ENCODE data around the gene C3orf22. TPM values are rescaled to one million over a fixed set of nuclear protein-coding genes. Genes with fewer than 3 reads are reported as not detected.
A peak's percentile ranks its signal among the peaks of the same experiment; 100 is the strongest.

The C3orf22 gene
- total and polyA plus RNA-seq, 2 donors (not counting 1 experiment from before 2014, with no cell fraction given), result not detected

GRCh38 chr3:126540951-126541627 is 17.6 kb downstream of the C3orf22 start:
- DNase-seq (ENCODE audit: low read depth in 2 of 2), result no peak

GRCh38 chr3:126540342-126540849 is 18.3 kb downstream of the C3orf22 start:
- peak overlapping the region; percentile 20 for H3K9ac ChIP-seq (ENCODE audit: insufficient read depth, low read length)
- peak overlapping the region; percentile 37 for H3K27ac ChIP-seq (ENCODE audit: insufficient read depth, low read length)
- H3K4me2 ChIP-seq (ENCODE audit: extremely low read depth, insufficient read depth, low read length), result peak overlapping the region; percentile 56
- no peak overlapping the region for H3K4me3 ChIP-seq (replicated peaks in 1 of 4; ENCODE audit: control extremely low read depth in 1 of 4, insufficient read depth in 1 of 4, low read depth in 3 of 4, low read length in 4 of 4)
- peaks cover 14% of the 10 kb centered on the region for H3K27me3 ChIP-seq (ENCODE audit: control insufficient read depth, insufficient read depth, low read length)
- H4K20me1 ChIP-seq (ENCODE audit: control insufficient read depth, extremely low read depth, insufficient read depth, low read length), result no peaks in the 10 kb centered on the region
- DNase-seq (ENCODE audit: low read depth in 2 of 2), result peak; percentile 89 to 90
- no peak overlapping the region for H2AFZ ChIP-seq (ENCODE audit: low read length)
- no peaks in the 10 kb centered on the region for H3K79me2 ChIP-seq (ENCODE audit: control insufficient read depth, insufficient read depth, low read length)
- no peaks in the 10 kb centered on the region for H3K9me3 ChIP-seq (ENCODE audit: control insufficient read depth, insufficient read depth, low read depth, low read length)
- no peak for TF ChIP-seq EZH2 (IDR thresholded peaks at IDR 0.05; ENCODE audit: low read length, missing control alignments)
- TF ChIP-seq CTCF (conservative IDR thresholded peaks at IDR 0.05 in 1 of 2, IDR thresholded peaks at IDR 0.05 in 1 of 2; ENCODE audit: low read depth in 1 of 2, low read length in 2 of 2), result no peak
- H3K4me1 ChIP-seq (ENCODE audit: control insufficient read depth, extremely low read depth, insufficient read depth, low read length), result peaks cover 15% of the 10 kb centered on the region
- H3K36me3 ChIP-seq (ENCODE audit: control insufficient read depth, insufficient read depth, low read length), result no peaks in the 10 kb centered on the region

More at GRCh38 chr3:126540951-126541627, 17.6 kb downstream of the C3orf22 start:
- no peak overlapping the region for H3K4me3 ChIP-seq (replicated peaks in 1 of 4; ENCODE audit: control extremely low read depth in 1 of 4, insufficient read depth in 1 of 4, low read depth in 3 of 4, low read length in 4 of 4)
- peak overlapping the region; percentile 37 for H3K27ac ChIP-seq (ENCODE audit: insufficient read depth, low read length)
- no peak for TF ChIP-seq CTCF (conservative IDR thresholded peaks at IDR 0.05 in 1 of 2, IDR thresholded peaks at IDR 0.05 in 1 of 2; ENCODE audit: low read depth in 1 of 2, low read length in 2 of 2)
- no peak for TF ChIP-seq EZH2 (IDR thresholded peaks at IDR 0.05; ENCODE audit: low read length, missing control alignments)
- H3K79me2 ChIP-seq (ENCODE audit: control insufficient read depth, insufficient read depth, low read length), result no peaks in the 10 kb centered on the region
- H2AFZ ChIP-seq (ENCODE audit: low read length), result peak overlapping the region; percentile 10
- no peaks in the 10 kb centered on the region for H3K9me3 ChIP-seq (ENCODE audit: control insufficient read depth, insufficient read depth, low read depth, low read length)
- H4K20me1 ChIP-seq (ENCODE audit: control insufficient read depth, extremely low read depth, insufficient read depth, low read length), result no peaks in the 10 kb centered on the region
- peaks cover 8% of the 10 kb centered on the region for H3K27me3 ChIP-seq (ENCODE audit: control insufficient read depth, insufficient read depth, low read length)
- peak overlapping the region; percentile 34 for H3K4me2 ChIP-seq (ENCODE audit: extremely low read depth, insufficient read depth, low read length)
- H3K36me3 ChIP-seq (ENCODE audit: control insufficient read depth, insufficient read depth, low read length), result no peaks in the 10 kb centered on the region
- peaks cover 15% of the 10 kb centered on the region for H3K4me1 ChIP-seq (ENCODE audit: control insufficient read depth, extremely low read depth, insufficient read depth, low read length)
- H3K9ac ChIP-seq (ENCODE audit: insufficient read depth, low read length), result no peak overlapping the region

GRCh38 chr3:126539558-126540250 is 19.0 kb downstream of the C3orf22 start:
- no peaks in the 10 kb centered on the region for H4K20me1 ChIP-seq (ENCODE audit: control insufficient read depth, extremely low read depth, insufficient read depth, low read length)
- no peak overlapping the region for H3K4me3 ChIP-seq (replicated peaks in 1 of 4; ENCODE audit: control extremely low read depth in 1 of 4, insufficient read depth in 1 of 4, low read depth in 3 of 4, low read length in 4 of 4)
- no peak overlapping the region for H2AFZ ChIP-seq (ENCODE audit: low read length)
- peaks cover 21% of the 10 kb centered on the region for H3K27me3 ChIP-seq (ENCODE audit: control insufficient read depth, insufficient read depth, low read length)
- peaks cover 15% of the 10 kb centered on the region for H3K4me1 ChIP-seq (ENCODE audit: control insufficient read depth, extremely low read depth, insufficient read depth, low read length)
- TF ChIP-seq CTCF (conservative IDR thresholded peaks at IDR 0.05 in 1 of 2, IDR thresholded peaks at IDR 0.05 in 1 of 2; ENCODE audit: low read depth in 1 of 2, low read length in 2 of 2) (no peak), EZH2 (IDR thresholded peaks at IDR 0.05; ENCODE audit: low read length, missing control alignments) (no peak)
- H3K36me3 ChIP-seq (ENCODE audit: control insufficient read depth, insufficient read depth, low read length), result no peaks in the 10 kb centered on the region
- H3K9me3 ChIP-seq (ENCODE audit: control insufficient read depth, insufficient read depth, low read depth, low read length), result no peaks in the 10 kb centered on the region
- H3K27ac ChIP-seq (ENCODE audit: insufficient read depth, low read length), result peak overlapping the region; percentile 26
- H3K4me2 ChIP-seq (ENCODE audit: extremely low read depth, insufficient read depth, low read length), result no peak overlapping the region
- no peaks in the 10 kb centered on the region for H3K79me2 ChIP-seq (ENCODE audit: control insufficient read depth, insufficient read depth, low read length)
- H3K9ac ChIP-seq (ENCODE audit: insufficient read depth, low read length), result no peak overlapping the region
- no peak for DNase-seq (ENCODE audit: low read depth in 2 of 2)
